BE2C (cell line): Measurements from ENCODE around the gene RPGRIP1.
A peak's percentile ranks its signal among the peaks of the same experiment; 100 is the strongest.
"Not testable (repeated sequence)": the region's sequence is repeated elsewhere in the genome, so short reads cannot be mapped to it uniquely, and the experiment has no call there.

Source experiments
- DNase-seq: peaks from one replicate; pipeline ENCODE4 v3.0.0-alpha.2; 2020
- H3K27me3 ChIP-seq: fragments of 250-450 bp; sonication (Bioruptor Pico); 2 replicates; pipeline ENCODE4 v1.5.1; 2020; ENCODE audit warnings: mild to moderate bottlenecking
- H3K36me3 ChIP-seq: fragments of 250-450 bp; sonication (Bioruptor Pico); 2 replicates; pipeline ENCODE4 v1.5.1; 2020; ENCODE audit warnings: mild to moderate bottlenecking
- H3K4me1 ChIP-seq: fragments of 250-450 bp; sonication (Bioruptor Pico); 2 replicates; pipeline ENCODE4 v1.5.1; 2020
- H3K4me3 ChIP-seq: 2 replicates; pipeline ENCODE4 v1.5.1; 2011; ENCODE audit warnings: low read depth, low read length
- H3K9me3 ChIP-seq: fragments of 250-450 bp; sonication (Bioruptor Pico); 2 replicates; pipeline ENCODE4 v1.5.1; 2020
- CTCF ChIP-seq: IDR thresholded peaks from 2 replicates; pipeline ENCODE4 v1.5.1; 2012; ENCODE audit warnings: mild to moderate bottlenecking, low read depth, low read length

RPGRIP1 gene

GRCh38 chr14:21287168-21287567 lies 7.3 kb downstream of the RPGRIP1 start:
- no peaks in the 10 kb centered on the region for H3K27me3 ChIP-seq
- DNase-seq, result no peak
- no peaks in the 10 kb centered on the region for H3K4me1 ChIP-seq
- H3K36me3 ChIP-seq, result no peaks in the 10 kb centered on the region
- H3K4me3 ChIP-seq, result no peak overlapping the region
- no peak for TF ChIP-seq CTCF
- no peaks in the 10 kb centered on the region for H3K9me3 ChIP-seq

- not testable (repeated sequence) for DNase-seq, H3K4me3 ChIP-seq, H3K27me3 ChIP-seq, H3K36me3 ChIP-seq, H3K4me1 ChIP-seq, H3K9me3 ChIP-seq
Measured at GRCh38 chr14:21294026-21294425, 14.1 kb downstream of the RPGRIP1 start.

- Histone ChIP-seq H3K4me3 (no peak overlapping the region), H3K9me3 (no peaks in the 10 kb centered on the region), H3K27me3 (no peaks in the 10 kb centered on the region), H3K4me1 (no peaks in the 10 kb centered on the region), H3K36me3 (no peaks in the 10 kb centered on the region)
- TF ChIP-seq CTCF, result no peak
- DNase-seq, result no peak
Measured at GRCh38 chr14:21298358-21298757, 18.5 kb downstream of the RPGRIP1 start.

GRCh38 chr14:21299562-21300130 lies 19.8 kb downstream of the RPGRIP1 start:
- Histone ChIP-seq H3K27me3 (no peaks in the 10 kb centered on the region), H3K4me3 (no peak overlapping the region), H3K36me3 (no peaks in the 10 kb centered on the region), H3K9me3 (no peaks in the 10 kb centered on the region), H3K4me1 (no peaks in the 10 kb centered on the region)
- TF ChIP-seq CTCF, result no peak
- no peak for DNase-seq

- Histone ChIP-seq H3K36me3 (no peaks in the 10 kb centered on the region), H3K4me1 (no peaks in the 10 kb centered on the region), H3K4me3 (peak overlapping the region; percentile 64), H3K9me3 (no peaks in the 10 kb centered on the region), H3K27me3 (no peaks in the 10 kb centered on the region)
- DNase-seq, result peak; percentile 71
- TF ChIP-seq CTCF, result peak; percentile 16
Measured at GRCh38 chr14:21300892-21301291, 21.0 kb downstream of the RPGRIP1 start.

- Histone ChIP-seq H3K4me1 (no peaks in the 10 kb centered on the region), H3K9me3 (no peaks in the 10 kb centered on the region), H3K4me3 (no peak overlapping the region), H3K27me3 (no peaks in the 10 kb centered on the region), H3K36me3 (no peaks in the 10 kb centered on the region)
- no peak for DNase-seq
- TF ChIP-seq CTCF, result no peak
Measured at GRCh38 chr14:21302013-21302835, 22.3 kb downstream of the RPGRIP1 start.

GRCh38 chr14:21302836-21303140 lies 22.9 kb downstream of the RPGRIP1 start:
- not testable (repeated sequence) for DNase-seq, H3K4me3 ChIP-seq

More at GRCh38 chr14:21302836-21303140, 22.9 kb downstream of the RPGRIP1 start:
- H3K9me3 ChIP-seq, H3K4me1 ChIP-seq, H3K36me3 ChIP-seq, H3K27me3 ChIP-seq: not testable (repeated sequence)
